Esophagus squamous epithelium (tissue), 4 donors: ENCODE measurements around the gene POU3F3.

Source experiments
- CTCF ChIP-seq, 6 experiments: fragments of 450-650 bp in 4 of 6; fragments of 200-600 bp in 2 of 6; sonication (generic) in 2 of 6; IDR thresholded peaks; one replicate each; pipeline ENCODE4 v1.5.1; 2016 to 2019; ENCODE audit warnings: antibody characterized with exemption in 6 of 6, mild to moderate bottlenecking in 4 of 6, moderate library complexity in 4 of 6
- POLR2A ChIP-seq, 4 donors: fragments of 450-650 bp; IDR thresholded peaks; one replicate each; pipeline ENCODE4 v1.6.1; 2017; ENCODE audit warnings: antibody characterized with exemption in 4 of 4, mild to moderate bottlenecking in 4 of 4, moderate library complexity in 3 of 4

DNA sequence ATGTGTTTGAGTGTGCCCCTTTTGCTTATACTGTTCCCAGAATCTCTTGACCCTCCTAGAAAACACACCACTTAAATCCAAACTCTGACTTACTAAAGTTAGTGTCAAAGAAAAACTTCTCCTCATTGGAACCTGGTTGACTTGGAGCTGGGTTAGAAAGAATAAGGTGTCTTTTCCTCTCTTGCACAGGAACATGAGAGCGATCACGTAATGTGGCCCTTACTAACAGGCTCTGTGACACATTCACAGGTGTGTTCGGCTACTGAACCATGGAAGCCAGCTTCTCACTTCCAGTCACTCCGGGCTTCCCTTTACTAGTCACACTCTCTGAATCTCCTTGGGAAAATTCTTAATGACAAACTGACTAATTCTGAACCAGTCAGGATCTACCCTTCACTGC lies 5.4 kb upstream of the POU3F3 start:
- TF ChIP-seq CTCF (IDR thresholded peaks at IDR 0.05) (no peak), POLR2A (IDR thresholded peaks at IDR 0.05) (no peak)
